RWPE1 (cell line): ENCODE data around the gene HDGFL3.

ENCODE experiments used
- CTCF ChIA-PET: fragments of 350-600 bp; sonication (Branson Sonifier 250); formaldehyde crosslinking; extraction: SDS; loops from one replicate; lab custom pipeline; 2021; lab: Yijun Ruan, JAX
- POLR2A ChIA-PET: fragments of 400-600 bp; formaldehyde crosslinking; extraction: SDS; loops from one replicate; lab custom pipeline; 2020; ENCODE audit warnings: antibody characterized with exemption; ENCODE audit not compliant: low non-redundant PET; lab: Yijun Ruan, JAX
- DNase-seq: peaks from one replicate; pipeline ENCODE4 v3.0.0; 2012; ENCODE audit warnings: low spot score
- H3K27ac ChIP-seq: fragments of 450-650 bp; 2 replicates; pipeline ENCODE4 v1.5.1; 2017
- CTCF ChIP-seq: fragments of 450-650 bp; conservative IDR thresholded peaks from 2 replicates; pipeline ENCODE4 v1.5.1; 2017; ENCODE audit warnings: low read depth, mild to moderate bottlenecking

The HDGFL3 gene

DNA sequence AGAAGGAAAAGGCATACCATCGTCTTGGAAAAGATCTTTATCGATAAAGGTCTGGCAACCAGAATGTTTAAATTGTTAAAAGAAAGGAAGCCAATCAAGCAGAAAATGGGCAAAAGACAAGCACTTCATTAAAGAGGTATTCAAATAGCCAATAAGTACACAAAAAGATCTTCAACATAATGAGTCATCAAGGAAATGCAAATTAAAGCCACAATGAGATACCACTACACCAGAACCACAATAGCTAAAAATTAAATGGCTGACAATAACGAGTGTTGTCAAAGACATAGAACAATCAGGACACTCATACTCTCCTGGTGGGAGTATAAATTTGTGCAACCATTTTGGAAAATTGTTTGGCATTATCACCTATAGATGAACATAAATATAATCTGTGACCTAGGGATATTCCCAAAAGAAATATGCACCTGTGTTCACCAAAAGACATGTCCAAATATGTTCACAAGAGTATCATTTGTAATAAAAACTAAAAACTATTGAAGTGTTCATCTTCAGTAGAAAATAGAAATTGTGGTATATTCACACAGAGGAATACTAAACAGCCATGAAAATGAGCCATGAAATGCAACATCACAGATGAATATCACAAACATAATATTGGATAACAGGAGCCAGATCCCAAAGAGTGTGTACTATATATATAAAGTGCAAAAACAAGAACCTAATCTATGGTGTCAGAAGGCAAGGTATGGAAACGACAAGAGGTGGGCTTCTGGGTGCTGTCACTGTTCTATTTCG is 126.2 kb downstream of the HDGFL3 start:
- H3K27ac ChIP-seq, result no peak overlapping the region
- CTCF ChIA-PET, result no interaction called here
- POLR2A ChIA-PET, result no interaction called here
- DNase-seq, result no peak
- TF ChIP-seq CTCF, result no peak

DNA sequence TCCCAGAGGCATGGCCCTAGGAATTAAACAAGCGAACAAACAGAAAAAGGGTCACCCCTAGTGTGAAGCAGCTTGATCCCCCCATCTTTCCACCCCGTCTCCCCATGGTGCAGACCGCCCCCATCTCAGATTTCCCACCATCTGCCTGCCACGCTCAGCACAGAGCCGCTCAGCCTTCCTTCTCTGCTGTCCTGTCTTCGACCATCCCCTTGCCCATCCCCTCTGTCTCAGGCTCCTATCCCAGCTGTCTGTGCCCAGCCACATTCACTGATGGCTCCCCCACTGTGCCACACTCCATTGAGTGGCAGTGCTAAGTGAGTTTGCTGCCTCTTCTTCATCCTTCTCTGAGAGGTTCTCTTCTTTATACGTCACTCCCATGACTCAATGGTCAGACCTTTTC is 128.9 kb downstream of the HDGFL3 start:
- no peak for TF ChIP-seq CTCF
- no peak for DNase-seq
- POLR2A ChIA-PET, result no interaction called here
- no peak overlapping the region for H3K27ac ChIP-seq
- CTCF ChIA-PET, result interaction anchor here (0.5 to 0.6 kb wide), 2 partner anchors 15 to 1858 kb away, joined by 3 to 7 read pairs; no protein-coding TSS in a partner anchor
